ENCODE data around the gene ANXA6.

DNA sequence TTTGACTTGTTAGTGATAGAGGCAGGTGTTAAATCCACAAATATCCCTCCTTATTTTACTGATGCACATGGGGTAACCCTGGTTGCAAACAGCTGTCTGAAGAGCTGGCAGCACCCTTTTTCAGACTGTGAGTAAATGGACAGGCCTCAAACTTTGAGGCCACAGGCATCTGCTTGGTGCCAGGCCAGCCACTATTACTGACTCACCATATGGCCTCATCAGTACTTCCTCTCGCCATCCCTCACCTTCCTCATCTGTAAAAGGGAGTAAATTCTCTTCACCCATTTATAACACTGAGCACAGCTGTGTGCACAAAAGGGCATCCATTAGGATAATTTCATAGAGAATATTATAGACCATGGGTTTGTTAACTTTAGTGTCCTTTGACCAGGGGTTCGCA, 64.8 kb downstream of the ANXA6 start:
- TF ChIP-seq FOS (IDR thresholded peaks at IDR 0.05; ENCODE audit: extremely low read depth, insufficient read length) = no peak
- no peak for TF ChIP-seq CHD2 (IDR thresholded peaks at IDR 0.05; ENCODE audit: low read depth, low read length)
- TF ChIP-seq BRCA1 (IDR thresholded peaks at IDR 0.05) = no peak
- no peak for TF ChIP-seq BRCA1 (CRISPR knock-in tag; IDR thresholded peaks at IDR 0.05)
- TF ChIP-seq, protein P1, sequence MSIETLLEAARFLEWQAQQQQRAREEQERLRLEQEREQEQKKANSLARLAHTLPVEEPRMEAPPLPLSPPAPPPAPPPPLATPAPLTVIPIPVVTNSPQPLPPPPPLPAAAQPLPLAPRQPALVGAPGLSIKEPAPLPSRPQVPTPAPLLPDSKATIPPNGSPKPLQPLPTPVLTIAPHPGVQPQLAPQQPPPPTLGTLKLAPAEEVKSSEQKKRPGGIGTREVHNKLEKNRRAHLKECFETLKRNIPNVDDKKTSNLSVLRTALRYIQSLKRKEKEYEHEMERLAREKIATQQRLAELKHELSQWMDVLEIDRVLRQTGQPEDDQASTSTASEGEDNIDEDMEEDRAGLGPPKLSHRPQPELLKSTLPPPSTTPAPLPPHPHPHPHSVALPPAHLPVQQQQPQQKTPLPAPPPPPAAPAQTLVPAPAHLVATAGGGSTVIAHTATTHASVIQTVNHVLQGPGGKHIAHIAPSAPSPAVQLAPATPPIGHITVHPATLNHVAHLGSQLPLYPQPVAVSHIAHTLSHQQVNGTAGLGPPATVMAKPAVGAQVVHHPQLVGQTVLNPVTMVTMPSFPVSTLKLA (conservative IDR thresholded peaks at IDR 0.05) = no peak
- no peak for TF ChIP-seq ZNF184 (CRISPR knock-in tag; IDR thresholded peaks at IDR 0.05)
